HUDEP-2 (cell line): ENCODE results near the gene IRF7.
A peak's percentile ranks its signal among the peaks of the same experiment; 100 is the strongest.

Experiments used
- DNase-seq, 76 experiments: peaks; one replicate each; lab custom pipeline; 2025; ENCODE audit not compliant: unreplicated experiment in 76 of 76; lab: John Stamatoyannopoulos, UW

Gene IRF7

DNA sequence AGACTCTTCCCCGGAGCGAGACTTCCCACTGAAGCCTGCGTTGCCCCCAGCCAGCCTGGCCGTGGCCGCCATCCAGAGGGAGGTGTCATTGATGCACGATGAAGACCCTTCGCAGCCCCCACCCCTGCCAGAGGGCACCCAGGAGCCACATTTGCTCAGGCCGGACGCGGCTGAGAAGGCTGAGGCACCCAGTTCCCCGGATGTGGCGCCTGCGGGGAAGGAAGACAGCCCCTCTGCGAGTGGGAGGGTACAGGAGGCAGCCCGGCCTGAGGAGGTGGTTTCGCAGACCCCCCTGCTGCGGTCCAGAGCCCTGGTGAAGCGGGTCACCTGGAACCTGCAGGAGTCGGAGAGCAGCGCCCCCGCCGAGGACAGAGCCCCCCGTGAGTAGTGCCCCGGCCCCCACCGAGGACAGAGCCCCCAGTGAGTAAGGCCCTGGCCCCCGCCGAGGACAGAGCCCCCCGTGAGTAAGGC lies 6.4 kb downstream of the IRF7 start:
- DNase-seq = no peak

- DNase-seq = no peak
These were observed 6.9 kb downstream of the IRF7 start for GRCh38 chr11:608791-609251.

DNA sequence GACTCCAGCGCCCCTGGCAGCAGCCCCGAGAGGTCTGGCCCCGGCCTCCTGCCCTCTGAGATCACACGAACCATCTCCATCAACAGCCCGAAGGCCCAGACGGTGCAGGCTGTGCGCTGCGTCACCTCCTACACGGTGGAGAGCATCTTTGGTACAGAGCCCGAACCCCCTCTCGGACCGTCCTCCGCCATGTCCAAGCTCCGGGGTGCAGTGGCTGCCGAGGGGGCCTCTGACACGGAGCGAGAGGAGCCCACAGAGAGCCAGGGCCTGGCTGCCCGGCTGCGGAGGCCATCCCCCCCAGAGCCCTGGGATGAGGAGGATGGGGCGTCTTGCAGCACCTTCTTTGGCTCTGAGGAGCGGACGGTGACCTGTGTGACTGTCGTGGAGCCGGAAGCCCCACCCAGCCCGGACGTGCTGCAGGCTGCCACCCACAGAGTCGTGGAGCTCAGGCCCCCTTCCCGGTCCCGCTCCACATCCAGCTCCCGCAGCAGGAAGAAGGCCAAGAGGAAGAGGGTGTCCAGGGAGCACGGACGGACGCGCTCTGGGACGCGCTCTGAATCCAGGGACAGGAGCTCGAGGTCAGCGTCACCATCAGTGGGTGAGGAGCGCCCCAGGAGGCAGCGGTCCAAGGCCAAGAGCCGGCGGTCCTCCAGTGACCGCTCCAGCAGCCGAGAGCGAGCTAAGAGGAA lies 7.6 kb downstream of the IRF7 start:
- DNase-seq = no peak

GRCh38 chr11:607020-607780 lies 8.6 kb downstream of the IRF7 start:
- no peak for DNase-seq

GRCh38 chr11:606245-606644 lies 9.5 kb downstream of the IRF7 start:
- peak in 72 of 76 experiments; percentile 24 to 94 (median 79) for DNase-seq

DNA sequence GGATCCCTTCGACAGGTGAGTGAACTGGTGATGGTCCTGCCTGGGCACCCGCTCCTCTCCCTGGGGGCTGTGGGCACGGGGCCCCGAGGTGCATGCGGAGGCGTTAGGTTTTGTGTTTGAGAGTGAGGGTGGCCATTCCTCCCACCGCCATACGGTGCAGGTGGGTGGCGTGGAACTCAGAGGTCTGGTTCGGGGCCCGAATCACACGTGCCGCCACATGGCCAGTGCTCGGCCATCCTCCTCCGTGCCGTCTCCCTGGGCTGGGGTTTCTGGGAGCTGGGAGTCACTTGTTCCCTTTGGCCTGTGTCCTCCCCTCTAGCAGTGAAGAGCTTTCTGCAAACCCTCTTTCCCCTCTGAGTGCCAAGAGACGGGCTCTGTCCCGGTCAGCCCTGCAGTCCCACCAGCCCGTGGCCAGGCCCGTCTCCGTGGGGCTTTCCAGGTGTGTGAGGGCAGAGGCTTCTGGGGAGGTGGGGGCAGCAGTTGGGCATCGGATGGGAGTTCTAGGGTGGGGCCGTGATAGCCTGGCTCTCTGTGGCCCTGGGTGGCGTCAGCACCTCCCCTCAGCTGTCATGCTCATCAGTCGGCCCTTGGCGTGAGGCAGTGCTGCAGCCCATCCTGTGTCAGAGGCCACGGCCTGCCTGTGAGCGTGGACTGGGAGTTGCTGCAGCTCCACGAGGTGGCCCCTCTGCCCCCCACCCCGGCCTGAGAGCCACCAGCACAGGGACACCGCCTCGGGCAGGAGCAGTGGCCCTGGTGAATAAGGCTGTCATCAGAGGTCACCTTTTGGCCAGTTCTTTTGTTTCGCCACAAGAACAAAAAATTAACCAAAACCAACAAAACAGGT lies 10.2 kb downstream of the IRF7 start:
- DNase-seq = peak in 1 of 76 experiments; percentile 12

DNA sequence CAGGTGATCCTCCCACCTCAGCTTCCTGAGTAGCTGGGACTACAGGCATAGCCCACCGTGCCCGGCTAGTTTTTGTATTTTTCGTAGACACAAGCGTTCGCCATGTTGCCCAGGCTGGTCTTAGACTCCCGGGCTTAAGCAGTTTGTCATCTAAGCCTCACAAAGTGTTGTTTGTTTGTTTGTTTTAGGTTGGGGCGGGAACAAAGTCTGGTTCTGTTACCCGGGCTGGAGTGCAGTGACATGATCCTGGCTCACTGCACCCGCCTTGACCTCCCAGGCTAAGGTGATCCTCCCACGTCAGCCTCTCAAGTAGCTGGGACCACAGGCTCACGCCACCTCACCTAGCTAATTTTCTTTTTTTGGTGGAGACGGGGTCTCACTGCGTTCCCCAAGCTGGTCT lies 12.6 kb downstream of the IRF7 start:
- no peak for DNase-seq

DNA sequence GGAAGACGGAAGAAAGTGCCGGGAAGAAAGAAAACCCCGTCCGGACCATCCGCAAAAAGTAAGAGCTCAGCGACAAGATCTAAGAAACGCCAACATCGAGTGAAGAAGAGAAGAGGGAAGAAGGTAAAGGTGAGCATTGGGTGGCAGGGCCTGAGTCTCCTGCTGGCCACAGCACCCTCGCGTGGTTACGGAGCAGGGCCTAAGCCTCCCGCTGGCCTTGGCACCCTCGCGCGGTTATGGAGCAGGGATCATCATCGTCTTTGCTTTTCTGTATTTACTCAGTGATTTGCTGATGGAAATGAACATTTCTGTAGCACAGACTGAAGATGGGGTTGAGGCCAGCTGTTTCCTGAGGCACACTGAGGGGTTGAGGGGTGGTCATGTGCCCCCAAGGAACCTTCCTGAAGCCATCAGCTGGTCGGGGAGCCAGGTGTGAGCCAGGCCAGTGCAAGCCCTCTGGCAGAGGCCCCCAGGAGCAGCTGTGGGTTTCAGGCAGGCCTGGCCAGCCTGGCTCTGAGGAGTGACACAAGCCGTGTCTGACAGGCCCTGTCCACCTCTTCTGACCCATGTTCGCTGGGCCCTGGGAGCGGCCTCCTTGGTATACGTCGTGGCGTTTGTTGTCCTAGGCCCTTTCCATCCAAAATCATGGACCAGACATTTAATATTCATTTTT lies 14.0 kb downstream of the IRF7 start:
- no peak for DNase-seq

DNA sequence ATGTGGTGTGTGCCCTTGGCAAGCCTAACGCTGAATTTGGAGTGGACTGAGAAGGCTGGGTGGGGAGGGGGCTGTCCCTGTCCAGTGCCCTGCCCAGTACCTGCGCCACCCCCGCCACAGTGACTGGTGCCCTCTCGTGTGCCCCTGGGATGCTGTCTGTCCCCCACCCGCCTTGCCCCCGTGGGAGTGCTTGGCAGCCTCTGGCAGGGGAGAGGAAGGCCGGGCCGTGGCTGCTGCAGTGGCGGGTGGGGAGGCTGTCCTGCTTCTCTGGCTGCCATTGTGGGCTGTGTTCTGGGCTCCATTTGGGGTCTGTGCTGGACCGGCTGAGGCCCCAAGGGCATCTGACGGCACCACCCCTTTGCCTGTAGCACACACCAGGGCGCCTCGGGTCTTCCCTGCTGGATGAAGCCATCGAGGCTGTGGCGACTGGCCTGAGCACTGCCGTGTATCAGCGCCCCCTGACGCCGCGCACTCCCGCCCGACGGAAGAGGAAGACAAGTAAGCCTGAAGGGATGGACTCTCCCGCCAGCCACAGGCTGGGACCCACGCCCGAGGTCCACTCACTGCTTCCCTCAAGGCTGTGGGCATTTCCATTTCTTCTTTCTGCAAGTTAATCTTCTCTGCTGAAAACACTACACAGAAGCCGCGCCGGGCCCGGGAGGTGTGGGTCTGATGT lies 17.6 kb downstream of the IRF7 start:
- no peak for DNase-seq

GRCh38 chr11:597166-597725 lies 18.5 kb downstream of the IRF7 start:
- DNase-seq = peak in 1 of 76 experiments; percentile 7

- DNase-seq = no peak
These were observed 19.4 kb downstream of the IRF7 start for GRCh38 chr11:596374-596773.

DNA sequence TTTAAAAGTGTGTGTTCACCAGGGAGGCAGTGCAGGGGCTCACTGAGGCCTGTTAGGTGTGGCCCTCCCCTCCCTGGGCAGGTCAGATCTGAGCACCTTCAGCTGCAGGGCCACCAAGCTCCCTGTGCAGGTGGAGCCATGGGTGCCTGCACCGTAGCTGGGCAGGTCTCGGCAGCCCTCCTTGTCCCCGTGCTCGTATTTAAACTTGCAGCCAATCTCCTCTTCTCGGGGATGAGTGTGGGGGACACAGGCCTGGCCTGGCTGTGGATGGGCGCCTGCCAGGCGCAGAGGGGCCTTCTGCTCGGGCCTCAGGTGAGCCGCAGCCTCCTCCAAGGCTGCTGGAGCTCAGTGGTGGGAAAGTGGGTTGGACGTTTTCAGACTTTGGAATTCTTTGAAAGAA lies 20.4 kb downstream of the IRF7 start:
- DNase-seq = no peak

DNA sequence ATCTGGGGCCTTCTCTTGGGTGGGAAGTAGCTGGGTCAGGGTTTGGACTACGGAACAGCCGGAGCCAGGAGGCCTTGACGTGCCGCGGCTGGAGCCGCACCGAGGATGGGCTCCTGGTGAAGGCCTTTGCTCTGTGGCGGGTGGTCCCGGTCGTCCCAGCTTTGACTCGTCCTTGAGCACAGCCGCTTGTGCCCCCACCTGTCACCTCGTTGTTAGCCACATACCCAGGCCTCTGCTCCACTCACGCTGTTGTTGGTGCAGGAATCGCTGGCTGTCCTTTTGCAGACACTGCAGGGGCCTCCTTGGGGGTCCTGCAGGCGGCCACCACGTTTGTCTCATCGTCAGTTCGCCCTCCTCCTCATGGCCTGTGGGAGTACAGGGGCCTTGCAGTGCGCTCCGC lies 22.4 kb downstream of the IRF7 start:
- DNase-seq = no peak

GRCh38 chr11:592918-593317 lies 22.8 kb downstream of the IRF7 start:
- no peak for DNase-seq

GRCh38 chr11:592501-592900 lies 23.2 kb downstream of the IRF7 start:
- no peak for DNase-seq

DNA sequence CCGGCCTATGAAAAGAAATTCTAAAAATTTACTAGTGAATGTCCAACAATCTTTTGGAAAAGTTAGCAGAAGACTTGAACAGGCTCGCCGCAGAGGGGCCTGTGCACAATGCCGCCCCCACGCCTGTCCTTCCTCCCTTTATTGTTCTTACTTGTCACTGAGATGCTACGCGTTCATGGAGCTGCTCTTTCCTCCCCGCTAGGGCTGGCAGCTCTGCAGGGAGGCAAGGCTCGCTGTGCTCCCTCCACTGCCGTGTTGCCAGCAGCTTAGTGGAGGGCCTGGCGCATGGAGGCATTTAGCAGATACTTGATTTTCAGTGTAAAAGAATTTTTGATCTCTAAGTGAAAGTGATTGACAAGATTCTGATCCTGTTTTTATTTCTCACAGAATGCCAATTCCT lies 24.8 kb downstream of the IRF7 start:
- no peak for DNase-seq

DNA sequence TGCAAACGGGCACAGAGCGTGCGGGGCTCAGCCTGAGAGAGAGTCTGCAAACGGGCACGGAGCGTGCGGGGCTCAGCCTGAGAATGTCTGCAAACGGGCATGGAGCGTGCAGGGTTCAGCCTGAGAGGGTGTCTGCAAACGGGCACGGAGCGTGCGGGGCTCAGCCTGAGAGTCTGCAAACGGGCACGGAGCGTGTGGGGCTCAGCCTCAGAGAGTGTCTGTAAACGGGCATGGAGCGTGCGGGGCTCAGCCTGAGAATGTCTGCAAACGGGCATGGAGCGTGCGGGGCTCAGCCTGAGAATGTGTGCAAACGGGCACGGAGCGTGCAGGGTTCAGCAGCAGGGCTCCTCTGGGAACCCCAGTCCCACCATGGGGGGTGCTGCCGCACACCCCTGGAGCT lies 26.0 kb downstream of the IRF7 start:
- no peak for DNase-seq

GRCh38 chr11:587978-588380 lies 27.8 kb downstream of the IRF7 start:
- no peak for DNase-seq

DNA sequence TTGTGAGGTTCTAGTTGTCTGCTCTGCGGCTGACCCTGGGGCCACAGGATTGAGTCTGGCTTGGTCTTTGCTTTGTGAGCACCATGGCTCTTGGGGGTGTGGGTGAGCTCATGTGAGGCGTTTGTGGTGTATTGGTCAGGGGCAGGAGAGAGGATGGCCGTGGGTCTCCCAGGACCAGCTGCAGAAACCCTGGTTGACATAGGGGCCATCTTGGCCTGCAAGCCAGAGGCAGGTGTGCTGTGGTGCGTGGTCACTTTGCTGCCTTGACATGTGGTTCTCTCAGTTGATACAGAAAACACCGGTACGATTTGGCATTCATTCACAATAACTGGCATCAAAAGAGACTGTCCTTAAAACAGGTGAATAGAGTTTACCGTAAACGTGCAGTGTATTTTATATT lies 28.2 kb downstream of the IRF7 start:
- no peak for DNase-seq
